Cardiac muscle cell (in vitro differentiated cells and primary cell): Measurements from ENCODE around the gene SSX7. TPM values are rescaled to one million over a fixed set of nuclear protein-coding genes. Genes with fewer than 3 reads are reported as not detected.
"Not testable (repeated sequence)": the region's sequence is repeated elsewhere in the genome, so short reads cannot be mapped to it uniquely, and the experiment has no call there.

ENCODE experiments used
- DNase-seq, 2 donors: peaks; one replicate each; pipeline versions ENCODE4 v3.0.0 to v3.0.0-alpha.2; 2010 to 2017; ENCODE audit warnings: low read depth in 1 of 2, low spot score in 1 of 2
- H3K27ac ChIP-seq: fragments of 200-600 bp; sonication (generic); 2 replicates; pipeline ENCODE4 v1.5.1; 2016
- H3K27me3 ChIP-seq: fragments of 200-600 bp; sonication (generic); 2 replicates; pipeline ENCODE4 v1.6.0; 2016; ENCODE audit warnings: control low read depth
- H3K36me3 ChIP-seq: fragments of 200-600 bp; sonication (generic); 2 replicates; pipeline ENCODE4 v1.5.1; 2016; ENCODE audit warnings: control low read depth
- H3K4me1 ChIP-seq: fragments of 200-600 bp; sonication (generic); 2 replicates; pipeline ENCODE4 v1.8.1; 2017; ENCODE audit warnings: low read depth, mild to moderate bottlenecking, mixed run types
- H3K4me3 ChIP-seq: fragments of 200-600 bp; sonication (generic); 2 replicates; pipeline ENCODE4 v1.5.1; 2016; ENCODE audit warnings: mild to moderate bottlenecking
- H3K9me3 ChIP-seq: fragments of 200-600 bp; sonication (generic); 2 replicates; pipeline ENCODE4 v1.5.1; 2017; ENCODE audit warnings: low read depth, mild to moderate bottlenecking, control low read depth
- polyA plus RNA-seq: library from polyadenylated mRNA; unstranded; fragments of >200 nt; fragmentation: Nextera tagmentation; extraction: Ambion mirVana; gene quantifications from 2 replicates; pipeline ENCODE4 v1.2.1, GENCODE V29; 2016
- total RNA-seq: library from RNA; depleted of rRNA; stranded (reverse); fragments of >200 nt; gene quantifications from 2 replicates; pipeline ENCODE4 v1.2.3, GENCODE V29; 2016
- TF ChIP-seq, protein P1 (sequence below): IDR thresholded peaks from 2 replicates; pipeline ENCODE4 v1.5.1; 2012; ENCODE audit warnings: low read depth, mild to moderate bottlenecking, low read length

Gene SSX7, protein sequence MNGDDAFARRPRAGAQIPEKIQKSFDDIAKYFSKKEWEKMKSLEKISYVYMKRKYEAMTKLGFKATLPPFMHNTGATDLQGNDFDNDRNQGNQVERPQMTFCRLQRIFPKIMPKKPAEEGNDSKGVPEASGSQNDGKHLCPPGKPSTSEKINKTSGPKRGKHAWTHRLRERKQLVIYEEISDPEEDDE
- total RNA-seq (not detected in 2 replicates), polyA plus RNA-seq (not detected in 2 replicates)

DNA sequence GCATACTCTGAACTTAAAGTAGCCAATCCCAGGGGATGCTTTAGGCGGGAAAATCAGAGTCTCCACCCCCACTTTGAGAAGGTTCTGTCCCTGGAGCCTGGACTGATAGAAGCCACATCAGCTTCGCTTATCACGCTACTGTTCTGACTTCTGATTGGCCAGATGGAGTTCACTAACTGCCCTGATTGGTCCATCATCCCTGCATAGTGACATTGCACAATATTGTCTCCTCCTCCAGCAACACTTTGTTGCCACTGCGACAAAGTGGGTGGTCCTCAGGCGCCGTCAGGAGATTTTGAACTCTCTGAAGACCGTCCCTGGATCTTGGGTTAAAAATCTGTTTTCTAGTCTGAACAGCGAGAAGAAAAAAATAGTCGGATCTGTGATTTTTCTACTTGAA, at the start of gene SSX7:
SSX7 (minus strand) TSS at position 101 of the 400 bp plus-strand sequence. CDS start 1,428 bp downstream, outside the sequence.
- not testable (repeated sequence) for H3K27ac ChIP-seq, H3K27me3 ChIP-seq, H3K9me3 ChIP-seq, H3K36me3 ChIP-seq, DNase-seq, H3K4me3 ChIP-seq, H3K4me1 ChIP-seq

DNA sequence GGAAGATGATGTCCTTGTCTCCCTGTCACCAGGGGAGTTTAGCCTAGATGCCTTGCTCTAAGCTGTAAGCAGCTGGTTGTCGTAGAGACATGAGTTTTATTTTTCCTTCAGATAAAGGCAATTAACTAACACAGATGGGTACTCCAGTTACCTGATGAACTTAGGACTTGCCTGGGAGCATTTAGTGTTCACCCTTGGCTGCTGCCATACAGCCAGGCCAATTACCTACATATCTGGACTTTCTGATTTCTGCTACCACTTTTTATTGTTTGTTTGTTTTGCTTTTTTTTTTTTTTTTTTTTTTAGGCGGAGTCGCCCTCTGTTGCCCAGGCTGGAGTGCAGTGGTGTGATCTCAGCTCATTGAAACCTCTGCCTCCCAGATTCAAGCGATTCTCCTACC, 37.3 kb upstream of the SSX7 start:
- not testable (repeated sequence) for H3K4me1 ChIP-seq, H3K27ac ChIP-seq, H3K27me3 ChIP-seq, DNase-seq, H3K4me3 ChIP-seq, H3K36me3 ChIP-seq, H3K9me3 ChIP-seq

DNA sequence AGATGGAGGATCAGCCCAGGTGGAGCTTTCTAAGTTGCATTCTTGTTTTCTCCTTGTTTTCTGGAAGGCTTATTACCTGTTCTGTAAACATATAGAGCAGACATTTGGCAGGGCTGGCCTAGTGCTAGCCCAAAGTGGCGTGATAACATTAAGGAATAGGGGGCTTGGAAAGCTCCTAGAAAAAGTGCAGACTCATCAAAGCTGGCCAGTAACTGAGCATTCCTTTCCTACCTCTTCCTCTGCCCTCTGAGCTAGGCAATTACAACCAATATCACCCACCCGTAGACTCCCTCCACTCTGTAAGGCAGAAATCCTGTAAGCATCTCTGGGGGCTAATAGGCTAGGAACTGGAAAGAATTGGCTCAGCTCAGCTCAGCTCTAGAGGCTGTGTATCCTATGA, 7.5 kb upstream of the SSX7 start:
- not testable (repeated sequence) for DNase-seq, H3K4me3 ChIP-seq

DNA sequence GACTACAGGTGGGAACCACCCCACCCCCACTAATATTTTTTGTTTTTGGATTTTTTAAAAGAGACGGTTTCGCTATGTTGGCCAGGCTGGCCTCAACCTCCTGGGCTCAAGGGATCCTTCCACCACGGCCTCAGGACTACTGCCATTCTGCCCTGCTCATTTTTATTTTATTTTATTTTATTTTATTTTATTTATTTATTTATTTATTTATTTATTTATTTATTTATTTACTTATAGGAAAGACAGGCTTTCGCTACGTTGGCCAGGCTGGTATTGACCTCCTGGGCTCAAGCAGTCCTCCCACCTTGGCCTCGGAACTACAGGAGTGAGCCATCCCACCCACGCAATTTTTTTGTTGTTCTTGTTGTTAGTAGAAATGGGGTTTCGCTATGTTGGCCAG, 775 bp upstream of the SSX7 start:
- not testable (repeated sequence) for H3K36me3 ChIP-seq, DNase-seq, H3K4me1 ChIP-seq, H3K4me3 ChIP-seq, H3K27me3 ChIP-seq, H3K9me3 ChIP-seq, H3K27ac ChIP-seq

More for the DNA sequence above, 7.5 kb upstream of the SSX7 start:
- H3K27ac ChIP-seq, H3K36me3 ChIP-seq, H3K4me1 ChIP-seq, H3K9me3 ChIP-seq, H3K27me3 ChIP-seq: not testable (repeated sequence)

DNA sequence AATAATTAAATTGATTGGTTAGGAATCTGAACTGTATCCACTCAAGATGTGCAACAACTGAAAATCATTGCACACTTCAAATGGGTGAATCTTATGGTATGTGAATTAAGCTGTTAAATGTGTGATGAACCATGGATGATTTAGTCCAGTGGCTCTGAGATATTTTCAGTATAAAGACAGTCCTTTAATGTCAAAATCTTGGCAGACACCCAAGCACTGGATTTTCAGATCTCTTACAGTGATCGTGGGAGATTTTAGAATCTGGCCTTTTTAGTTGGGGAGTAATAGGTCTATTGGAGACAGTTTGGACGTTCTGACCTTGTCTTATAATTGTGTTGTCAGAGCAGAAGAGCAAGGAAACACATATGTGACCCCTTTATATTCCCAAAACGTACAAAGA, 4.0 kb downstream of the SSX7 start:
- H3K4me1 ChIP-seq, DNase-seq, H3K9me3 ChIP-seq, H3K36me3 ChIP-seq, H3K4me3 ChIP-seq, H3K27me3 ChIP-seq, H3K27ac ChIP-seq: not testable (repeated sequence)

DNA sequence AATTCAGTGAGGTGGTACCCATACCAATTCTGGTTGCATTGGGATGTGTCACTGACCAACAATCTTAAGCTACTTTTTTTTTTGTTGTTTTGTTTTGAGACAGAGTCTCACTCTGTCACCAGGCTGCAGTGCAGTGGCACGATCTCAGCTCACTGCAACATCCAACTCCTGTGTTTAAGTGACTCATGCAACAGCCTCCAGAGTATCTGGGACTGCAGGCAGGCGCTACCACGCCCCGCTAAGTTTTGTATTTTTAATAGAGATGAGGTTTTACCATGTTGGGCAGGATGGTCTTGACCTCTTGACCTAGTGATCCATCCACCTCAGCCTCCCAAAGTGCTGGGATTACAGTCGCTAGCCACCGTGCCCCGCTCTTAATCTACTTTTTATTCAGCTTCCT, 5.7 kb downstream of the SSX7 start:
- not testable (repeated sequence) for H3K36me3 ChIP-seq, H3K27me3 ChIP-seq, H3K4me3 ChIP-seq, H3K27ac ChIP-seq, DNase-seq, H3K9me3 ChIP-seq, H3K4me1 ChIP-seq

DNA sequence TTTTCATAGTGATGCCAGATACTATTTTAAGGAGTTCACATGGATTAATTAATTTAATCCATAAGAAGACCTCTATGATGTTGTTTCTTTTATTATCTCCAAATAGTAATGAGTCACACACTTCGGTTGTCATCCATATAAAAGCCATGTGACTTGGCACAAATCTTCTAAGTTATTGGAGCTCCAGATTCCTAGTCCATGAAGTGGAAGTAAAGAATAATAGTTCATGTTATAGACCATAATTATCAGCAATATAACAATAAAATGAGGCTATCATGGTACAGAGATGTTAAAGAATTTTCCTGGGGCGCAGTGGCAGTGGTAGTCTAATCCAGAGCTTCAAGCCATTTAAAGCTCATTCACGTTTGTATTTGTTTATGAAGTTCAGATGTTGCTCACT, 26.2 kb downstream of the SSX7 start:
- H3K27ac ChIP-seq, H3K4me1 ChIP-seq, H3K27me3 ChIP-seq, H3K9me3 ChIP-seq, DNase-seq, H3K4me3 ChIP-seq, H3K36me3 ChIP-seq: not testable (repeated sequence)

DNA sequence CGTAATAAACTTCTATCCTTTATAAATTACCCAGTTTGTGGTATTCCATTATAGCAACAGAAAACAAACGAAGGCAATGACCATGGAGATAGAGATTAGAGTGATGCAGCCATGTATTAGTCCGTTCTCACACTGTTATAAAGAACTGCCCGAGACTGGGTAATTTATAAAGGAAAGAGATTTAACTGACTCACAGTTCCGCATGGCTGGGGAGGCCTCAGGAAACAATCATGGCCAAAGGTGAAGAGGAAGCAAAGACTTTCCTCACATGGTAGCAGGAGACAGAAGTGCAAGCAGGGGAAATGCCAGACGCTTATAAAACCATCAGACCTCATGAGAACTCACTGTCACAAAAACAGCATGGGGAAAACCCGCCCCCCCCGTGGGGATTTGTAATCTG, 34.0 kb downstream of the SSX7 start:
- not testable (repeated sequence) for H3K36me3 ChIP-seq, DNase-seq

DNA sequence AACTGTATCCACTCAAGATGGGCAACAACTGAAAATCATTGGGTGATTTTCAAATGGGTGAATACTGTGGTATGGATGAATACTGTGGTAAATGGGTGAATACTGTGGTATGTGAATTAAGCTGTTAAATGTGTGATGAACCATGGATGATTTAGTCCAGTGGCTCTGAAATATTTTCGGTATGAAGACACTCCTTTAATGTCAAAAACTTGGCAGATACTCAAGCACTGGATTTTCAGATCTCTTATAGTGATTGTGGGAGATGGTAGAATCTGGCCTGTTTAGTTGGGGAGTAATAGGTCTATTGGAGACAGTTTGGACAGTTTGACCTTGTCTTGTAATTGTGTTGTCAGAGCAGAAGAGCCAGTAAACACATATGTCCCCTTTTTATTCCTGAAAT, 45.7 kb downstream of the SSX7 start:
- Histone ChIP-seq H3K36me3 (no peaks in the 10 kb centered on the region), H3K27ac (no peak overlapping the region)

More for the DNA sequence above, 34.0 kb downstream of the SSX7 start:
- not testable (repeated sequence) for H3K9me3 ChIP-seq, H3K4me3 ChIP-seq, H3K4me1 ChIP-seq, H3K27me3 ChIP-seq, H3K27ac ChIP-seq

DNA sequence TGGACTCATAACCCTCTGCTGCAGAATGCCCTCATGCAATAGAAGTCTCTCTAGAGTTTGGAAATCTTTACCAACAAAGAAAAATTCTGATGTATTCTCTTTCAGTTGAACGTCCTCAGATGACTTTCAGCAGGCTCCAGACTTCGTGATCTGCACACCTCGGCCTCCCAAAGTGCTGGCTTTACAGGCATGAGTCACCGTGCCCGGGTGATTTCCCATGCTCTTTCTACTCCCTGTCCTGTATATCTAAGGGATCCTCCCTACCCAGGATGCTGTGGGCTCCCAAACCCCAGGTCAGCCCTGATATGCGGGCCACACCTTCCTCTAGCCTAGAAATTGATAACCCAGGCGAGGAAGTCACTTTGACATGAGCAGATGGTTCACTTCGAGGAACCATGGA, 51.5 kb downstream of the SSX7 start:
- H3K27ac ChIP-seq, H3K36me3 ChIP-seq, H3K4me3 ChIP-seq, H3K27me3 ChIP-seq, DNase-seq, H3K9me3 ChIP-seq, H3K4me1 ChIP-seq: not testable (repeated sequence)

More for the DNA sequence above, 45.7 kb downstream of the SSX7 start:
- DNase-seq: no peak
- Histone ChIP-seq H3K4me3 (no peak overlapping the region), H3K9me3 (no peaks in the 10 kb centered on the region), H3K27me3 (no peaks in the 10 kb centered on the region), H3K4me1 (no peaks in the 10 kb centered on the region)
- TF ChIP-seq, protein P1, sequence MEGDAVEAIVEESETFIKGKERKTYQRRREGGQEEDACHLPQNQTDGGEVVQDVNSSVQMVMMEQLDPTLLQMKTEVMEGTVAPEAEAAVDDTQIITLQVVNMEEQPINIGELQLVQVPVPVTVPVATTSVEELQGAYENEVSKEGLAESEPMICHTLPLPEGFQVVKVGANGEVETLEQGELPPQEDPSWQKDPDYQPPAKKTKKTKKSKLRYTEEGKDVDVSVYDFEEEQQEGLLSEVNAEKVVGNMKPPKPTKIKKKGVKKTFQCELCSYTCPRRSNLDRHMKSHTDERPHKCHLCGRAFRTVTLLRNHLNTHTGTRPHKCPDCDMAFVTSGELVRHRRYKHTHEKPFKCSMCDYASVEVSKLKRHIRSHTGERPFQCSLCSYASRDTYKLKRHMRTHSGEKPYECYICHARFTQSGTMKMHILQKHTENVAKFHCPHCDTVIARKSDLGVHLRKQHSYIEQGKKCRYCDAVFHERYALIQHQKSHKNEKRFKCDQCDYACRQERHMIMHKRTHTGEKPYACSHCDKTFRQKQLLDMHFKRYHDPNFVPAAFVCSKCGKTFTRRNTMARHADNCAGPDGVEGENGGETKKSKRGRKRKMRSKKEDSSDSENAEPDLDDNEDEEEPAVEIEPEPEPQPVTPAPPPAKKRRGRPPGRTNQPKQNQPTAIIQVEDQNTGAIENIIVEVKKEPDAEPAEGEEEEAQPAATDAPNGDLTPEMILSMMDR: no peak
